ENCODE measurements around the gene PARL.

The PARL gene

DNA sequence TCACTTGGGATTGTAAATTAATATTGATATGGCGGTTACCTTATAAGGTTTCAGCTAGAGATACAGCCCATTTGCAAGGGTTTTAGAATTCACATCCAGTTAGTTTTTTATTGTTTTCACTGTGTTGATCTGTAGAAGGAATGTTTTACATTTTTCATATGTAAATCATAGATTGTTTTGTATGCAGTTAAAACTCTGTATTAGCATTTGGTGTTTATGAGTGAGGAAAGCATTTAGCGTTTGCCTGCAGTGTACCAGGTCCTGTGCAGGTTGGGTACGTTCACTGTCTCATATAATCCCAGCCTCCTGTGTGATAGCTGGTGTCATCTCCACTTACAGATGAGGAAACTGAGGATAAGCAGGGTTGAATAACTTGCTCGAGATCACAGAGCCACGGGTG, 83.1 kb downstream of the PARL start:
- DNase-seq (ENCODE audit: extremely low read depth, low read depth): no peak
- TF ChIP-seq, protein P1, sequence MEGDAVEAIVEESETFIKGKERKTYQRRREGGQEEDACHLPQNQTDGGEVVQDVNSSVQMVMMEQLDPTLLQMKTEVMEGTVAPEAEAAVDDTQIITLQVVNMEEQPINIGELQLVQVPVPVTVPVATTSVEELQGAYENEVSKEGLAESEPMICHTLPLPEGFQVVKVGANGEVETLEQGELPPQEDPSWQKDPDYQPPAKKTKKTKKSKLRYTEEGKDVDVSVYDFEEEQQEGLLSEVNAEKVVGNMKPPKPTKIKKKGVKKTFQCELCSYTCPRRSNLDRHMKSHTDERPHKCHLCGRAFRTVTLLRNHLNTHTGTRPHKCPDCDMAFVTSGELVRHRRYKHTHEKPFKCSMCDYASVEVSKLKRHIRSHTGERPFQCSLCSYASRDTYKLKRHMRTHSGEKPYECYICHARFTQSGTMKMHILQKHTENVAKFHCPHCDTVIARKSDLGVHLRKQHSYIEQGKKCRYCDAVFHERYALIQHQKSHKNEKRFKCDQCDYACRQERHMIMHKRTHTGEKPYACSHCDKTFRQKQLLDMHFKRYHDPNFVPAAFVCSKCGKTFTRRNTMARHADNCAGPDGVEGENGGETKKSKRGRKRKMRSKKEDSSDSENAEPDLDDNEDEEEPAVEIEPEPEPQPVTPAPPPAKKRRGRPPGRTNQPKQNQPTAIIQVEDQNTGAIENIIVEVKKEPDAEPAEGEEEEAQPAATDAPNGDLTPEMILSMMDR (IDR thresholded peaks at IDR 0.05; ENCODE audit: low read depth, low read length): no peak

DNA sequence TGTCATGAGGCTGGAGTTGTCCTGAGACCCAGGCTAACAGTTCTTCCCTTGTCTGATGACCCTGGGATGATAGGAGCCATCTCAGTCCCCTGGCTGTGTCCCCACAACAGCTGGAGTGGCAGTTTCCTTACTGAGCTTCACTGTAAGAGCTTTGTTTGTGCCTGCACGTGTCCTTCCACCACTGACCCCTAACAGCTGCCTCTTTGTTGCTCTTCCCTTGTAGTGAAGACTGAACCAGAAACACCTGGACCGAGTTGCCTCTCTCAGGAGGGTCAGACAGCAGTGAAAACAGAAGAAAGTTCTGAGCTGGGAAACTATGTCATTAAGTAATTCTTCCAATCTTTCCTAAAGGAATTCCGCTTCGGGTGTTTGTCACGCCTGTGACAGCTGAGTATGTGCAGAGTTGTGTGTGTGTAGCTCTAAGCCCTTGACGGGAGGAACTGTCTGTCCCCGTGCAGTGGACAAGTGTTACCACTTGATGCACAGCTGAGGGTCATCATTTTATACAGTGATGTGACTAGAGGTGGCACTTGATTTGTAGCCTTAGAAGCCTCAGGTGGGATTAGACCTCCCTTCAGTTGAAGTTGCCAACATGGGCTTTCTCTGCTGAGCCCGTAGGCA, 84.3 kb downstream of the PARL start:
- TF ChIP-seq, protein P1 (IDR thresholded peaks at IDR 0.05; ENCODE audit: low read depth, low read length): no peak

GRCh38 chr3:183799461-183799860, 85.2 kb downstream of the PARL start:
- TF ChIP-seq, protein P1 (IDR thresholded peaks at IDR 0.05; ENCODE audit: low read depth, low read length): no peak
- DNase-seq (ENCODE audit: extremely low read depth, low read depth): no peak

More for the DNA sequence above, 84.3 kb downstream of the PARL start:
- no peak for DNase-seq (ENCODE audit: extremely low read depth, low read depth)

DNA sequence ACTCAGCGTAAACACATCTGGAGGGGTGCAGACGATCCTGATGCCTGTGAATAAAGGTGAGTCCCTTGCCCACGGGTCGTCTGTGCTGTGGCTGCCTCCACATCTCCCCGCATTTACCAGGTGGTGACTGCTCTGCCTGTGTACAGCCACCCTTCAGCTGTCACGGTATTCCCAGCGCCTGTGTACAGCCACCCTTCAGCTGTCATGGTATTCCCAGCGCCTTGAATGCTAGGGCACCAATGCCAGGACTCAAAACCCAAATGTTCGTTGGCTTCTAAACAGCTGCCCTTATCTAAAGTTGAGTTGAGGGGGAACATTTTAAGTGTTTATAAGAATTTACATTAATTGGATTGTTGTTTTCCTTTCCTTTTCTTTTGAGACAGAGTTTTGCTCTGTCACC, 86.7 kb downstream of the PARL start:
- TF ChIP-seq, protein P1 (IDR thresholded peaks at IDR 0.05; ENCODE audit: low read depth, low read length): no peak
- no peak for DNase-seq (ENCODE audit: extremely low read depth, low read depth)

DNA sequence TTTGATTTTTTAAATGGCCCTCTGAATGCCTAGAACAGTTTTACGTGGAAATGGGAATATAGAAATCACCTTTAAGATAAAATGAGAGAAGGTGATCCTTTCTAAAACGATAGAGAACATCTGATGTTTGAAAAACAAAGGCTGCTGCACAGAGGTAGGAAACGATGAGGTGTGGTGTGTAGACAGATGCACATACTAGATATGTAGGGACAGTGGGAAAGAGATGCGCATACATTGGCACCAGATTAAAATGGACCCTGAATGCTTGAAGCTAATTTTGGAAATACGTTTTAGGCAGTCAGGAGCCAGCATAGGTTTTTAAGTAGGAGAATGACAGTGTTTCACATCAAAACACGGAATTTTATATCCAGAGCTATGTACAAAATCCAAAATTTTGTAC, 88.3 kb downstream of the PARL start:
- no peak for DNase-seq (ENCODE audit: extremely low read depth, low read depth)
- TF ChIP-seq, protein P1 (IDR thresholded peaks at IDR 0.05; ENCODE audit: low read depth, low read length): no peak

DNA sequence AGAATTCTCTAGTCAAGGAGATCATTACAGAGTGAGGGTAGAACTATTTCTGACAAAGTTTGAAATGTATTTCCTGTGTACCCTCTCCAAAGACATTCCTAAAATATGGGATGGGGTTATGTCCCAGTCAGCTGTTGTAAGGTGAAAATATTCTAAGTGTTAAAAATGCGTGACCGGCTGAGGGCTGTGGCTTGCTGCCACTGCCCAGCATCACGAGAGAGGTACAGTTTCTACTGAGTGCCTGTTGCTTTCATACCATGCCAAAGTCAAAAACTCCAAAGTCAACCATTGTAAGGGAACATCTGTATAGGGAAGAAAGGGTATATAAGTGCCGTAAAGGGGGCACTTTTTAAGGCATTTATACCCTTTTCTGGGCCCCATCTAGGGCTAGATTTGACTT, 90.2 kb downstream of the PARL start:
- TF ChIP-seq, protein P1 (IDR thresholded peaks at IDR 0.05; ENCODE audit: low read depth, low read length): no peak
- DNase-seq (ENCODE audit: extremely low read depth, low read depth): no peak

DNA sequence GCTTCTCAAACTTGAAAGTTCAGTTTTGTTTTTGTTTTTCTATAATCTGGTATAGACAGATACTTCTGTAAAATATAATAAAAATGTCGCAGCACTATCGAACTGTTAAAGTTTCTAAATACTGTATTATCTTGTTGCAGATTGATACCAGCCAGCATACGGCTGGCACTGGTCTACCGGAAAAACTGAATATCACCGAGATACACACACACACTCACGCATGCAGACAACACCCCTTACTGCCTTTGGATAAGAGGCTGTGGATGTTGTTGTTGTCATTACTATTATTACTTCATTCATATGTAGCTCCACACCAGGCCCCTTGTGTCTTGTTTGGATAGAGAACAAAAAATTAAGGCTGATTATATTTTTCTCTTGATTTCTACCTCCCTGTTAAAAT, 91.7 kb downstream of the PARL start:
- no peak for DNase-seq (ENCODE audit: extremely low read depth, low read depth)
- TF ChIP-seq, protein P1 (IDR thresholded peaks at IDR 0.05; ENCODE audit: low read depth, low read length): no peak
